Measurements from ENCODE around the gene ADRA2A.

Gene ADRA2A

DNA sequence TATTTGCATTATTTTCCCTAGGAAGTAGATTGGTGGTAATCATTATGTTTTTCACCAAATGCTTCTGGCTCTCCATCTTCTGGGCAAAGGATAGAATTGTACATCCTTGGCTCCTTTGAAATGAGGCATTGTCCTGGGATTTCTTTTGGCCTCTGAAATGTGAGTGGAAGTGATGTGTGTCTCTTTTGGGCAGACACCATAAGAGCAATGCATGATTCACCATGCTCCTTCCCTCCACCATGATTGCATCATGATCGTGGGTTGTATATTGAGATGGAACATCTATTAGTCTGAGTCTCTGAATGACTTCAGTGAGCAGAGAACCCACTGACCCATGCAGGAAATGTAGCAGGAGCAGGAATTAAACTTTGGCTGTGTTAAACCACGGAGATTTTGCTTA is 49.2 kb downstream of the ADRA2A start:
- TF ChIP-seq POLR2A (IDR thresholded peaks at IDR 0.05; ENCODE audit: low read depth, low read length) = no peak
- FAIRE-seq = no peak

DNA sequence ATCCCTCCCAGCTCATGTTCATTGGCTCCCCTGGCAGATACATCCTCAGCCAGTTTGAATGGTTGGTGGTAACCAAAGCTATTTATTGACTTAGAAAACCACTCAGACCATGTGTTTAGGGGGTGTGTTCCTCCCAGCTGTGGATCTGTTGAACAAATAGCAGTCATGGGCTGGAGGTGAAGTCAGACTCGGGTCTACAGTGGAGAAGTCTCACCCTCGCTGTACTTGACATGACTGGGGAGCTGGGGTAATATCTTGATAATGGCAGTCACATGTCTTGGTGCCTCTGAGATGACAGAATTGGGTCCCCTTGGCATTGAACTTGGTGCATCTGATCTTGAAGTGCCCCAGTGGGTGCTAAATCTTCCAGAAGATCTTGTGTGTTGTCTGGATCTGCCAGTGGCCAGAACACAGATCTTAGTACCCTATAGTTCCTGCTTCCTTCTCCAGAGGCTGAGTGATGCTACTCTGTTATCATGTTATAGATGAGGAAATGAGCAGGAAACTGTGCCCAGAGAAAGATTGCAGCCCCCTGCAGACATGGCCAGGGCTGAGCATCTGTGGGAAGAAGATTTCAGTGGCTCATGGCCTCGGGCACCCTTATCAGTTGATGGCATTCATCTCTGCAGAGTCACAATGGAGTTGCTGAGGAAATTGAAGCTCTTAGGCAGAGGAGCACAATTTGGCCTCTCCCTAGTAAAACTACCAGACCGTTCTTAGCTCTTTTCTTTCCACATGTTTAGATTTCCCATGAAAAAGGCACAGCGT is 50.4 kb downstream of the ADRA2A start:
- FAIRE-seq (no peak), DNase-seq (ENCODE audit: insufficient read length, low spot score) (no peak)
- TF ChIP-seq POLR2A (IDR thresholded peaks at IDR 0.05; ENCODE audit: low read depth, low read length) = no peak

More for the DNA sequence above, 49.2 kb downstream of the ADRA2A start:
- DNase-seq (ENCODE audit: insufficient read length, low spot score) = no peak

DNA sequence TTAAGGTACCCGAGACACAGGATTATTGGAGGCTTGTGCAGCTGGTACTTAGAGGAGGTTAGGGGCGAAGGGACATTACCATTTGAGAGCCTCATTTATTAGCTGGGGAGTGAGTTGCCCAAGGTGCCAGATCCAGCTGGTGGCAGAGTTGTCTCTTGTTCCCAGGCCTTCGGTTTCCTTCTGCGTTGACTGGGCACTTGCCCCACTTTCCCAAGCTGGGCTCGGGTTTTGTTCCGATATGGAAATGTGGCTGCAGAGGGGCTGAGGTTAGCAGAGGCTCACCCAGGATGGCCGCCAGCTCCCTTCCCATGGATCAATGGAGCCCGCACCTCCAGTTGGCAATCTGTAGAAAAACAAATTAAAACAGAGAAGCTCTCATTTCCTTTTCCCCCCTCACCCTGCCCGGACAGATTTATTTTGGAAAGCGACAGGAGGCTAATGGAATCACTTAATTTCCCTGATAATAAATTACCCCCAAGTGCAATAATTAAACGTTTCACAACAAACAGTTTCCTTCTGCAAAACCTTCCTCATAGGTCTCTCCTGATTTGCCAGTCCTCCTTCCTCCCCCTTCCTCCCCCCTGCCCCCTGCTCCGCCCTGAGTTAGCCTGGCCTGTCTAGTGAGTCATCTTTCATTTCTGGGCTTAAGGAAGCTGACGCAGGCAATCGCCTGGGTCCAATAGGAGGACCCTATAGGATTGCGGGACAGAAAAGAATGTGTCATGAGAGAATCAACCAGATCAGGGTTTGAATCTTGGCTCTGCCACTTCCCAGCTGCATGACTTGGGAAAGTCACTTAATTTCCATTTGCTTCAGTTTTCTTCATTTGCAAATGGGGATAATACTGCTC is 51.7 kb downstream of the ADRA2A start:
- FAIRE-seq (peak; percentile 43), DNase-seq (ENCODE audit: insufficient read length, low spot score) (peak; percentile 82)
- TF ChIP-seq POLR2A (IDR thresholded peaks at IDR 0.05; ENCODE audit: low read depth, low read length) = no peak

DNA sequence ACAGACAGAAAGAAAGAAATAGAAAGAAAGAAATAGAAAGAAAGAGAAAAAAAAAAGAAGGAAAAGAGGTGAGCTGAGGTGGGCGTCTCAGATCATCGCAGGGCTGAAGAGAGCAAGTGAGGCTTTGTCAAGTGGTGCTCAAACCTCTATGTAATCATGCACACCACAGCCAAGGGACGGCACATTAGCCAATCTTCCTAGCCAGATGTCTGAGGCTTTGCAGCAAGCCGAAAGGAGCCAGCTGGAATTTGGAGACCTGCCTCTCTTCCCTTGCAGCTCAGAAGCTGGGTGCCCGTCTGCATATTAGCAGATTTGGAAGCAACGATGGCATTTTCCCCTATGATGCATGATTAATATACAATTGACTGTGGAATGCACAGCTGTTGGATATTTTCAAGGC is 52.5 kb downstream of the ADRA2A start:
- TF ChIP-seq POLR2A (IDR thresholded peaks at IDR 0.05; ENCODE audit: low read depth, low read length) = no peak
- FAIRE-seq (no peak), DNase-seq (ENCODE audit: insufficient read length, low spot score) (no peak)

DNA sequence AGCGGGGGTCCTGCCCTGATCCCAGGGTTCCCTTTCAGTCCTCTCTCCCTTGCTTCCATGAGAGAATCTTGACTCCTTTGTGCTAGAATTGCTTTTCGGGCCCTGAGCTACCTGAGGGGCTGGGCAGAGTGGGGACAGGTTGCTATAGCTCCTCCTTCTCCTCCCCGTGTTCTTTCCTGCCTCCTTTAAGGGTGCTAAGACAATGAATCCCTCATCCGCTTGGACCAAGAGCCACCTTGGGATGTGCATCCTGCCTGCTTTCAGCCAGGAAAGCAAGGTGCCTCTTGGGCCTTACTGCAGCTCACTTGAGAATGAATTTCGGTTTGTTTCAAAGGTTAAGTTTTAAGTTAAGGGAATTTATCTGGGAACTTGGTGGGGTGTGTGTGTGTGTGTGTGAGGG is 53.6 kb downstream of the ADRA2A start:
- no peak for FAIRE-seq
- TF ChIP-seq POLR2A (IDR thresholded peaks at IDR 0.05; ENCODE audit: low read depth, low read length) = no peak
- no peak for DNase-seq (ENCODE audit: insufficient read length, low spot score)
